Heart right ventricle (tissue), 16 donors: ENCODE measurements around the gene UBIAD1. TPM values are rescaled to one million over a fixed set of nuclear protein-coding genes. Genes with fewer than 3 reads are reported as not detected.

Source experiments
- ATAC-seq, 8 donors: fragments of 200-7000 bp; cut with Tn5 transposase; one replicate each; pipeline ENCODE4 v1.9.1; 2020; ENCODE audit warnings: mild to moderate bottlenecking in 8 of 8, moderate library complexity in 8 of 8, moderate number of reproducible peaks in 1 of 8
- DNase-seq, 2 donors: peaks; one replicate each; pipeline ENCODE4 v3.0.0-alpha.2; 2020
- H3K27ac ChIP-seq, 10 donors: fragments of 200-600 bp; sonication (generic) in 2 of 10; one replicate each; pipeline versions ENCODE4 v1.5.0 to v1.8.0; 2020 to 2022; ENCODE audit warnings: mild to moderate bottlenecking in 3 of 10
- H3K27me3 ChIP-seq, 7 donors: fragments of 200-600 bp; one replicate each; pipeline ENCODE4 v1.8.0; 2021 to 2022; ENCODE audit warnings: mild to moderate bottlenecking in 2 of 7
- H3K36me3 ChIP-seq, 9 donors: fragments of 200-600 bp; sonication (generic) in 1 of 9; one replicate each; pipeline versions ENCODE4 v1.5.0 to v1.8.0; 2020 to 2022; ENCODE audit warnings: mild to moderate bottlenecking in 2 of 9
- H3K4me1 ChIP-seq, 9 donors: fragments of 200-600 bp; sonication (generic) in 1 of 9; one replicate each; pipeline versions ENCODE4 v1.5.0 to v1.8.0; 2020 to 2022; ENCODE audit warnings: mild to moderate bottlenecking in 4 of 9
- H3K4me3 ChIP-seq, 10 donors: fragments of 200-600 bp; sonication (generic) in 2 of 10; one replicate each; pipeline versions ENCODE4 v1.5.0 to v1.8.0; 2020 to 2022; ENCODE audit warnings: mild to moderate bottlenecking in 7 of 10, moderate library complexity in 2 of 10
- H3K9me3 ChIP-seq, 11 donors: fragments of 200-600 bp in 10 of 11; sonication (generic) in 2 of 11; one replicate each; pipeline versions ENCODE4 v1.5.0 to v1.8.0; 2013 to 2022; ENCODE audit warnings: mild to moderate bottlenecking in 2 of 11, control low read depth in 1 of 11, moderate library complexity in 1 of 11
- WGBS, 2 donors: extraction: QIAGEN DNeasy Blood & Tissue Kit; methylation state at CpG; one replicate each; pipeline ENCODE4 v1.1.7; 2013; ENCODE audit warnings: inconsistent platforms in 1 of 2; 5-methylcytosine and 5-hydroxymethylcytosine counted together
- intact Hi-C, 10 donors: fragments of 100-400 bp; cut with DNase I; formaldehyde crosslinking; loops; one replicate each; pipeline versions ENCODE4 v1.11.1 to v1.14.2; 2022
- polyA plus RNA-seq, 2 donors: library from polyadenylated mRNA; stranded (reverse); fragments of 200-250 nt; gene quantifications; one replicate each; pipeline ENCODE4 v1.2.3, GENCODE V29; 2013
- total RNA-seq, 10 donors: library from RNA; stranded (reverse); fragmentation: NEBNext Ultra II Directional in 3 of 10; extraction: Animal tissue kit (Norgen Biotek cat#: 25700) in 3 of 10; gene quantifications; one replicate each; pipeline versions ENCODE4 v1.2.1 to v1.2.4, GENCODE V29; 2021 to 2023
- TF ChIP-seq, protein P1 (sequence below), 9 donors: fragments of 200-600 bp; sonication (generic) in 2 of 9; IDR thresholded peaks; one replicate each; pipeline versions ENCODE4 v1.5.0 to v1.8.0; 2021 to 2022; ENCODE audit warnings: antibody characterized with exemption in 9 of 9, mild to moderate bottlenecking in 5 of 9, moderate library complexity in 1 of 9
- donor health status: Arrhythmogenic right ventricular cardiomyopathy.
- donor health status: ischemic (EF 13 %, LVEDD 7.1; RV severe dilation, severe dysfunction).
- donor health status: healthy with polysubstance abuse.
- donor health status: DM: no; HTN: yes; CAD: no.
- donor health status: DM: no; HTN: no; CAD: no.
- donor health status: ischemic (EF 25% LVEDD 6.9; RV normal size, moderate dysfunction).
- donor health status: ischemic (EF 25% LVEDD 5.7; RV mildly dilated, moderate dysfunction).
- donor health status: healthy.
- donor health status: DM: yes; HTN: yes; CAD: no.
- donor health status: Ischemic cardiomyopathy.
- donor health status: ischemic (EF 35%, LVEDD 5.7; RV mildly dilated, moderate dysfunction).
- donor health status: nonischemic (EF 11% LVEDD 7.7; RV severe dilation, severe dysfunction).
- donor health status: DM: yes; HTN: yes; CAD: no.
- donor health status: PGD.
- donor health status: ischemic (EF 29% LVEDD 5.4; RV normal size, mild dysfunction).
- donor health status: nonischemic (EF 23%, LVEDD 6.1; RV moderate dilation, normal function).

UBIAD1 gene
- total and polyA plus RNA-seq, 12 donors, result 4.9 to 17.4 (median 11.6) TPM

DNA sequence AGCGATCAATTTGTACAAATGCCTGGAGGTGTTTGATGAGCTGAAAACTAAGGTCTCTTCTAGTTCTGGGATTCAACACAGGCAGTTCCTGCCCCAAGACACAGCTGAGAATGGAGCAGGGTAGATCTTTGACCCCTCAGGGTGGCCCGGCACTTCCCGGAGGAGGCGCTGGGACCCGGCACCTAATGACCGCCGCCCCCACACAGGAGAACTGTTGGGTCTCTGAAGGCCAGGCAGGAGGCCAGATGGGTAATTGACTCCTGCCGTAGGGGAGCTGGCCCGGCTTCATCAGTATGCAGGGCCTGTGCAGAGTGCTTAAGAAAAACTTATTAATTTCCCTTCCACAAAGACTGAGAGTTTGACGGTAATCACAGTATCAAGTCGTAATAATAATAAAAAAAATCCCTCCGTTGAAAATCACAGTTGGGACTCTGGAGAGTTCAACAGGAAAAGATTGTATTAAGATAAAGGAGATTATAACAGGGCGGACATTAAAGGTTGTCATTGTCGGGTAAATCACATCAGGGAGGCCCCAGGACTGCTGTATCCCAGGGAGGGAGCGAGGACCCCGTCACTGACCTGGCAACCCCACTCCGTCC is 51.7 kb downstream of the UBIAD1 start:
- intact Hi-C loops, result no loop called here
- Histone ChIP-seq H3K9me3 (no peaks in the 10 kb centered on the region), H3K27ac (no peak overlapping the region), H3K4me1 (no peaks in the 10 kb centered on the region), H3K36me3 (no peaks in the 10 kb centered on the region), H3K4me3 (no peak overlapping the region), H3K27me3 (peaks cover 0 to 69% (median 31%) of the 10 kb centered on the region in 7 donors)
- WGBS, 2 donors, result 44 to 47% methylated on average over 17 of the region's 17 CpGs
- DNase-seq, result no peak
- no peak for ATAC-seq
- TF ChIP-seq, protein P1, sequence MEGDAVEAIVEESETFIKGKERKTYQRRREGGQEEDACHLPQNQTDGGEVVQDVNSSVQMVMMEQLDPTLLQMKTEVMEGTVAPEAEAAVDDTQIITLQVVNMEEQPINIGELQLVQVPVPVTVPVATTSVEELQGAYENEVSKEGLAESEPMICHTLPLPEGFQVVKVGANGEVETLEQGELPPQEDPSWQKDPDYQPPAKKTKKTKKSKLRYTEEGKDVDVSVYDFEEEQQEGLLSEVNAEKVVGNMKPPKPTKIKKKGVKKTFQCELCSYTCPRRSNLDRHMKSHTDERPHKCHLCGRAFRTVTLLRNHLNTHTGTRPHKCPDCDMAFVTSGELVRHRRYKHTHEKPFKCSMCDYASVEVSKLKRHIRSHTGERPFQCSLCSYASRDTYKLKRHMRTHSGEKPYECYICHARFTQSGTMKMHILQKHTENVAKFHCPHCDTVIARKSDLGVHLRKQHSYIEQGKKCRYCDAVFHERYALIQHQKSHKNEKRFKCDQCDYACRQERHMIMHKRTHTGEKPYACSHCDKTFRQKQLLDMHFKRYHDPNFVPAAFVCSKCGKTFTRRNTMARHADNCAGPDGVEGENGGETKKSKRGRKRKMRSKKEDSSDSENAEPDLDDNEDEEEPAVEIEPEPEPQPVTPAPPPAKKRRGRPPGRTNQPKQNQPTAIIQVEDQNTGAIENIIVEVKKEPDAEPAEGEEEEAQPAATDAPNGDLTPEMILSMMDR (IDR thresholded peaks at IDR 0.05), result no peak

DNA sequence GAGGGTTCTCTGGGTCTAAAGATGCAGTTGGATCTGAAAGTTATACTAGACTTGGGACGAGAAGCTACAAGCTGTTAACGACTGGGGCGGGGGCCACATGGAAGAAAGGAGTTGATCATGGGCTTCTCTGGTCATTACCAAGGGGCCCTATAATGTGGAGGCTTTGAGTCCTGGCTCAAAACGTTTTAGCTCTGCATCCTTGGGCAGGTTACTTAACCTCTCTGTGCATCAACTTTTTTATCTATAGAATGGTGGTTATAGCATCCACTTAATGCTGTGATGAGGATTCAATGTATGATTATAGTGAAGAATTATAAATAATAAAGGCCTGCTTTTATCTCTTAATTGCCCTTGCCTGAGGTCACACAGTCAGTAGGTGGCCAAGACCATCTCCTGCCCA is 53.1 kb downstream of the UBIAD1 start:
- no peaks in the 10 kb centered on the region for H3K36me3 ChIP-seq
- WGBS, 2 donors, result 80 to 84% methylated on average over 4 of the region's 4 CpGs
- H3K4me1 ChIP-seq, result no peaks in the 10 kb centered on the region
- TF ChIP-seq, protein P1 (IDR thresholded peaks at IDR 0.05), result no peak
- DNase-seq, result no peak
- peaks cover 0 to 64% (median 26%) of the 10 kb centered on the region in 7 donors for H3K27me3 ChIP-seq
- no peak for ATAC-seq
- H3K9me3 ChIP-seq, result no peaks in the 10 kb centered on the region
- H3K27ac ChIP-seq, result no peak overlapping the region
- intact Hi-C loops, result no loop called here
- H3K4me3 ChIP-seq, result no peak overlapping the region

DNA sequence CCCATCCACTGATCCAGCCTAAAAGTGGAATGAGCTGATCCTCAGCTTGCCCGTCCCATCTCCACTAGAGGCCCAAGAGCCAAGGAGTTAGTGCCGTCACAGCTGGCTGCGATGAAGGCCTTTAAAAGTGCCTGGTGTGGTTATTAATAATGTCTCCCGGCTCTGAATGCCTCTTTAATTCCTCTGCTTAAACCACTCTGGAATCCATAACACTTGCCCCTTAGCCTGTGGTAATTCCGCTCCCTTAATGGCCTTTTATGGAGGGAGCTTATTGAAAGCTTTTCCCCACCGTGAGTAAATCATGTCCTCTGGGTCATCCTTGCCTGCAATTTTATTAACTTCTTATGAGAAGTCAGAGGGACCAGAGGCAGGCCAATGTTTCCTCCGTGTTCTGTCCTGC is 55.4 kb downstream of the UBIAD1 start:
- intact Hi-C loops, result no loop called here
- ATAC-seq (no peak), DNase-seq (no peak)
- Histone ChIP-seq H3K4me1 (no peaks in the 10 kb centered on the region), H3K9me3 (no peaks in the 10 kb centered on the region), H3K36me3 (no peaks in the 10 kb centered on the region), H3K27ac (no peak overlapping the region), H3K4me3 (no peak overlapping the region), H3K27me3 (peaks cover 0 to 56% (median 29%) of the 10 kb centered on the region in 7 donors)
- 80 to 82% methylated on average over 7 of the region's 7 CpGs for WGBS, 2 donors
- TF ChIP-seq, protein P1 (IDR thresholded peaks at IDR 0.05), result no peak

DNA sequence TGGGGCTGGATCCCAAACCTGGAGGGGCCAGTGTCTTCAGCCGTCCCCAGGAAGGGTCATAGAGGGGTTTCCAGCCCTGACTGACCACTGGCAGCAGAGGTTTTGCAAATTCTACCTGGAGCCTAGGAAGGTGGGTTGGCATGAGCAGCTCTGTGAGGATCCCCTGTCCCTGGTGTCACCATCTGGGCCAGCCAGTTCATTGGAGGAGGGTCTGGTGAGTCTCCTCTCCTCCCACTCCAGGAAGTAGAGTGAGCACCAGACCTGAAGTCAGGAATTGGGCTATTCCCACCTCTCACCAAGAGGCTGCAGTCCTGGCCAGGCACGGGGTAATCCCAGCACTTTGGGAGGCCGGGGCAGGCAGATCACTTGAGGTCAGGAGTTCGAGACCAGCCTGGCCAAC is 57.4 kb downstream of the UBIAD1 start:
- ATAC-seq (no peak), DNase-seq (no peak)
- peaks cover 0 to 47% (median 20%) of the 10 kb centered on the region in 7 donors for H3K27me3 ChIP-seq
- intact Hi-C loops, result loop anchor here in 1 of 10 donors (10.0 kb wide), 1 partner anchor 314 kb away; no protein-coding TSS in a partner anchor
- H3K36me3 ChIP-seq, result no peaks in the 10 kb centered on the region
- H3K9me3 ChIP-seq, result no peaks in the 10 kb centered on the region
- no peaks in the 10 kb centered on the region for H3K4me1 ChIP-seq
- no peak overlapping the region for H3K4me3 ChIP-seq
- 75 to 76% methylated on average over 4 of the region's 4 CpGs for WGBS, 2 donors
- H3K27ac ChIP-seq, result no peak overlapping the region
- TF ChIP-seq, protein P1 (IDR thresholded peaks at IDR 0.05), result no peak
